Hindlimb muscle (tissue), 1 donor: ENCODE data around the gene CAMTA1. TPM values are rescaled to one million over a fixed set of nuclear protein-coding genes. Genes with fewer than 3 reads are reported as not detected.
"Not testable (repeated sequence)": the region's sequence is repeated elsewhere in the genome, so short reads cannot be mapped to it uniquely, and the experiment has no call there.

Experiments
- DNase-seq: peaks from one replicate; pipeline ENCODE4 v3.0.0-alpha.2; 2013
- polyA plus RNA-seq: library from polyadenylated mRNA; unstranded; fragments of 120-200 nt; gene quantifications from one replicate; pipeline ENCODE4 v1.2.1, GENCODE V29; 2013; ENCODE audit not compliant: insufficient read length

CAMTA1 gene
- polyA plus RNA-seq, 1 donor = 39.5 TPM

GRCh38 chr1:7399514-7400125 lies 614.4 kb downstream of the CAMTA1 start:
- no peak for DNase-seq

- DNase-seq = no peak
These were observed 615.3 kb downstream of the CAMTA1 start for GRCh38 chr1:7400566-7400965.

DNA sequence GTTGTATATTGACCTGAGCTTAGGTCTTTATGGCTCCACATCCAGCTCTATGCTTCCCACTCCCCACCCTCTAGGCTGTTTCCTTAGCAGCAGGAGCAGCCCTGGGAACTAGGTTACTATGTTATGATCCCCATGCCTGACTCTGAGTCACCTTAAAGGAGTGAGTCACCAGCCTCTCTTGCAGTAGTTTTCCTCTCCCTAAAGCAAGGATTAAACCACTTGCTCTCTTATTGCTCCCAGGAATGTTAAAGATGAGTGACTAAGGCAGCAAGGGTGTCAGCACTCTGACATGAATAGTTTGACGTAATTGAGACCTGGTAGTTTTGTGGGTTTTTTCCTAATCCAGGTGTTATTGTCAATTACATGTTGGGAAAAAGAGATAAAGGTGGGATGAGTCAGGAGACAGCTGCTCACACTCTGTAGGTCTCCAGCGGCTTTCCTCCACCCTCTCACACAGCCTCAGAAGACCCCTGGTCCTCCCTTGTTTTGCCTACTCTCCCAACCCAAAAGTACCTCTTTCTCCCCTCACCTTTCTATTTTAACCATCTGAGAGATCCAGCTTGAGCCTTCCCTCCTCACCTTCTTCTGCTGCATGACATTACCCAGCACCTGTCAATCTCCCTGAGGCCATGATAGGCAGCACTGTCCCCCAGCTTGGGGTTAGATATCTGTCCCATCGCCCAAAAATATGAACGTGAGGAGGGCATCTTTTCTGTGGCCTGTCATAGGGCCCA lies 616.7 kb downstream of the CAMTA1 start:
- DNase-seq = no peak

DNA sequence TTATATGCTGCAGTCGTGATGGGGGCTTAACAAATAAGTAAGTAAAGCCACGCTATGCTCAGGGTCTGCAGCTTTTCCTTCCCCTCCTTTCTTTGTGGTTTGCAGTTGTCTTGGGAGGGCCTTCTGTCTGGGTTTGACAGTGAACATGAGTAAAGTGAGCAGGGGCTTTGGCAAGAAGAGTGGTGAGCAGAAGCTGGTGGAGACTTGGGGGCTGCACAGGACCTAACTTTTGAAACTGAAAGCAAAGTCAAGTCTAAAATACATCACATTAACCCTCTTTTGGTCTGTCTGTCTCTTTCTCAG lies 617.2 kb downstream of the CAMTA1 start:
- DNase-seq = no peak

- DNase-seq = no peak
These were observed 618.2 kb downstream of the CAMTA1 start for GRCh38 chr1:7403265-7404045.

- DNase-seq = no peak
These were observed 618.9 kb downstream of the CAMTA1 start for GRCh38 chr1:7404046-7404742.

- no peak for DNase-seq
These were observed 620.7 kb downstream of the CAMTA1 start for GRCh38 chr1:7405844-7406500.

DNA sequence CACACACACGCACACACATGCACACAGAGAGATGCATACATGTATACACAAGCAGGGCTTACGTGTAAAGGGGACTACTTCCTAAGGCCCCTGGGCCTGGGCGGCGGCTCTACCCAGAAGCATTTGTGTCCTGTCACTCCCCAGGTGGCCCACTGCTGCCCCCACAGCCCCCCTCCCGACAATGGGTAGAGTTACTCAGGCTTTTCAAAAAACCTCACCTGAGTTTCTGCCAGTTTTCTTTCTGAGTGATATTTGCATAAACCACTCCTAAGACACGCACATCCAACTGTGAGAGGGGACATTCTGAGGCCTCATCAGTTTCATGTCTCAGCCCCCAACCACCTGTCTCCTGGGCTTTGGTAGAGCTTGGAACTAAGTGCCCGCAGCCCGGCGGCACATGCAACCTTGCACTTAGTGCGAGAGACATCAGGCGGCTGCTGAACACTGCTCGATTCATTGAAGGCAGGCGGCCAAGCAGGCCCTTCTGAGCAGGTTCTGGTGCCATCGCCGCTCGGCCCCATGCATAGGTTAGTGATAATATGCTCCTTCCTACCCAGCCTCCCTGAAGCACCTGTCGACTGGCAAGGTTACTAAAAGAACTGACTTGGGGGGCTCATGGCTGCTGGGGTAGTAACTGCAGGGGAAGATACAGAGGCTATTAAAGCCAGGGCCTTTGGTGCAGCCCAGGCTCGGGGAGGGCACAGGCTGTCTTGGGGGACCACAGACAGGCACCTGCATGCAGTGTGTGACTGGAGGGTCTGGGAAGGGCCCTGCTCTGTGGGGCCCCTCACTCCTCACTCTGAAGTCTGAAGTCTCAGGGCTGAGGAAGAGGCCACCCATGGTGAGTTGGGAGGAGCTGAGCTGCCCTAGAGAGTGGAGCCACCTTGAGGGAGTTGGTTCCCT lies 621.6 kb downstream of the CAMTA1 start:
- DNase-seq = no peak

DNA sequence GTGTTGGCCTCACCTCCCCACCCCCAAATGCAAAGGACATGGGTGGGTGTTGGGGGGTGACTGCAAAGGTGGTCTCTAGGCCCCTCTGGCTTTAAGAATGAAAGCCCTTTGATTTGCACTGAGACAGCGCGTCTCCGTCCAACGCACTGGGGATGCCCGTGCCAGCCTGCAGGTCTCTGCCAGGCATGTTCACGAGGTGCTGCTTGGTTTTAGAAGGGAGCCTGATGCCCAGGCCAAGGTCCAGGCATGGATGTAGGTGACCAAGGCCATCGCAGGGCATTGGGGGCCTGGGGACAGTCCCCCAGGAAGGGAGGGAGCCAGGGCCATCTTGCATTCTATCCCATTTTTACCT lies 622.3 kb downstream of the CAMTA1 start:
- DNase-seq = no peak

DNA sequence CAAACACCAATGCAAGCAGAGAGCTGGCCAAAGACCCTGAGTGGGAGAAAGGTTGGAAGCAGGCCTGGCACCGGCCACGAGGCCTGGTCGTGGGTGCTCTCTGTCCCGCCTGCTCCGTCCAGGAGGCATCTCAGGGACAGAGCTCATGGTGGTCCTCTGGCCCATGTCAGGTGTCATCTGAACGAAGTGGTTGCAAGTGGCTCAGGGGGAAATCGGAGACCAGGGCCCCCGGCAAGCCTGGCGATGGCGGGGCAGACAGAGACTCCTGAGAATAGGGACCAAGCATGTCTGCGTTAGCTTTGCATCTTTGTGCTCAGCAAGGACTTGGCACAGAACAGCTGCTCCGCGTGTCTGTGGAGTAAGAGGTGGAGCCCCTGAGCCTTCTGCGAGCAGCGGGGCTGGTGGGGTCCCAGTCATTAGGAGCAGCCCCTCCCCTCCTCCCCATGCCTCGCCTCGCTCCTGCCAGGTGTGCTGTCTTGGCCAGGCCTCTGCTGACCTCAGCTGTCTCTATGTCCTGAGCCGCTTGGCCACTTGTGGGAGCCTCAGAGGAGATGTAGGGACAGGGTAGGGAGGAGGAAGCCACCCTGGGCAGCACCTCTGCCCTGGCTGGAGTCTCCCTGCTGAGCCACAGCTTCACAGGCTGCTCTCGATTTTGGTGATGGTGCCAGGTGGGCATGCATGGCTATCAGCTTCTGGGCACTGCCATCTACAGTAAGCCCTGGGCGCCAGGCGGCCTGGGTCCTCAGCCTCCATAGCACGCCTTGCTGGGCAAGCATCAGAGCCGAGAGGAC lies 622.9 kb downstream of the CAMTA1 start:
- no peak for DNase-seq

GRCh38 chr1:7408771-7409150 lies 623.5 kb downstream of the CAMTA1 start:
- no peak for DNase-seq

- no peak for DNase-seq
These were observed 624.0 kb downstream of the CAMTA1 start for GRCh38 chr1:7409278-7409677.

DNA sequence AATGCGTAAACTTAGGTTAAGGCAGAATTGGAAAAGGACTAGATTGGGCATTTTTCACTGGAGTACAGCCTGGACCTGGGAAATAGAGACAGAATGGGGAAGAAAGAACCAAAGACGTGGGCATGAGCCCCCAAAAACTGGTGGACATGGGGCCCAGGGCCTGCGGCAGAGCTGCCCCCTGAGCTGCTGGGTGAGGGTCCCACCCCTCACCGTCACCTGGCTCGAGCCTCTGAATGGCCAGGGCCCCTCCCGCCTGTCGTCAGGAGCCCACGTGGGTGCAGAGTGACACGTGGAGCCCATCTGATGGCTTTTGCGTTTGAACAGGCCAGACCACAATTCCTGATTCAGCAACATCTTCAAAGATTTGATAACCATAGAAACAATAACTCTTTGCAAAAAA lies 624.9 kb downstream of the CAMTA1 start:
- DNase-seq = no peak

DNA sequence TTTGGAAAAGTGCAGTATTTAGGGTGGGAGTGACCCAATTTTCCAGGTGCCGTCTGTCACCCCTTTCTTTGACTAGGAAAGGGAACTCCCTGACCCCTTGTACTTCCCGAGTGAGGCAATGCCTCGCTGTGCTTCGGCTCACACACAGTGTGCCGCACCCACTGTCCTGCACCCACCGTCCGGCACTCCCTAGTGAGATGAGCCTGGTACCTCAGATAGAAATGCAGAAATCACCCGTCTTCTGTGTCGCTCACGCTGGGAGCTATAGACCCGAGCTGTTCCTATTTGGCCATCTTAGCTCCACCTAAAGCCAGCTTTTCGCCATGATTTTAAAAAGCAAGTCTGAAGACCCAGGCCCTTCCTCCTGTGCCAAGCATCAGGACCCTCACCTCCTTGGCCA lies 632.4 kb downstream of the CAMTA1 start:
- not testable (repeated sequence) for DNase-seq

DNA sequence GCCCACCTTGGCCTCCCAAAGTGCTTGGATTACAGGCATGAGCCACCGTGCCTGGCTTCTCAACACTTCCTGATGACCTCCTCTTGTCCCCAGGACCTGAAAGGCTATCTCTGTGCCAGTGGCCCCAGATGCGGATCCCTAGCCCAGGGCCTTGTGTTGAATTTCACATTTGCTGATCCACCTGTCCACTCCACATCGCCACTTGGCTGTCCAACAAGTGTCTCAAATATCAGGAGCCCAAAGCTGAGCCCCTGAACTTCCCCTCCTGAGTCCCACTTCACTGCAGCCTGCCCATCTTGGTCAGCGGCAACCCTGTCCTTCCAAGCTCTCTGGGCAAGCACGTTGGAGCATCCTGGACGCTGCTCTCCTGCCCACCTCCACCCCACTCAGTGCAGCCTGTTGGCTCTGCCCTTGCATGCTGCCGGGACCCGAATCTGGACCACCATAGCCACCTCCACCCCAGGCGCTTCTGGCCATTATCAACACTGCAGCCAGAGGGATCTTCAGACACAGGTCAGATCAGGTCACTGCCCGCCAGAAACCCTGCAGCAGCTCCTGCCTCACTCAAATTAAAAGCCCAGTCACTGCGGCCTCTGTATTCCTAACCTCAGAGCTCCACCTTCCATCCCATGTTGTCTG lies 633.3 kb downstream of the CAMTA1 start:
- no peak for DNase-seq

- no peak for DNase-seq
These were observed 634.8 kb downstream of the CAMTA1 start for GRCh38 chr1:7420098-7420445.

DNA sequence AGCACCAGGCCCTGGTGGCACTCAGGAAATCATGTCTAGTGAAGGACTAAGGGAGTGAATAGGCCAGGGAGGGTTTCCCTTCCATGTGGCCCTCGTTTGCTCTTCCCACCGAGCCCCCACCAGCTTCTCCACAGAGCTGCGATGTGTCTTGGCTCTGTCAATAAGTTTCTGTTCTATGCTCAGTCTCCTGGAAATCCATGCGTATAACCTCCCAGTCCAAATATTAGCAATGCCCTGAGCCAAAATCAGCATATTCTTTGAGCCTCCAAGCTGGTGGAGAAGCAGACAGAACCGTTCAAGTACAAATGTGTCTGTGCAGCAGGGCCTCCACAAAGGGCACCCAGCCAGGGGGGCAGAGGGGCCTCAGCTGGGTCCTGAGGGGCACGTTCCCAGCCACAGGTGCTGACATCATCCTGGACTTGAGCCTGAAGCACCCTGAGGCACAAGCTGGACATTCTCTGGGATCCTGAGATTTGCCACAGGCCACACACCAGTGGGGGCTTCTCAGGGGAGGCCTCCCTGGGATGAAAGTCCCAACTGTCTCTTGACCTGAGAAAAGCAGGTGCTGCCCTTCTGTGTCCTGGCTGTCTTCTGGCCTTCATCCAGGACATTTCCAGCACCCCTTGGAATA lies 635.3 kb downstream of the CAMTA1 start:
- DNase-seq = no peak

DNA sequence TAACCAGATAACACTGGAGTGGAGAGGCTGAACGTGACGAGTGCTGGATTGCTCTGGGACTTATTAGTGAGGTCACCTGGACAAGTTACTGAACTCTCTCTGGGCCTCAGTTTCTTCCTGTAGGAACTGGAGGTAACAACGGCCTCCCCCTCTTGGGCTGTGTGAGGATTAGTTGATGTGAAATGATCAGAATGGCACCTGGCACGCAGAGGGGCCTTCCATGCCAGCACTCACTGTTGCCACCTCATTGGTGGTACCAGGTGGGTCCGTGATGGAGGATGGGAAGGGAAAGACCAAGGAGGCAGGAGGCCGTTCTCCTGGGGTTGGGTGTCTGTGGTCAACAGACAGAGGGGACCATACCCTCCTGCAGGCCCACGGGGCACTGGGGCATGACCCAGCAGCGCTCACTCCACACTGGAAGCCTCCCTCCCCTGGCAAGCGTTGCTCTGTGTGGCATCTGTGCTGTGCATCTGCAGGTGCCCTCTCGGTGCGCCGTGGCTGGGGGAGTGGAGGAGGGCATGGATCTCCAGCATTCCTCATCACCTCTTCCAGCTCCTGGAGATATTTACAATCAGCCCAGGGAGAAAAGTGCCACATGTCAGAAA lies 636.3 kb downstream of the CAMTA1 start:
- DNase-seq = no peak

DNA sequence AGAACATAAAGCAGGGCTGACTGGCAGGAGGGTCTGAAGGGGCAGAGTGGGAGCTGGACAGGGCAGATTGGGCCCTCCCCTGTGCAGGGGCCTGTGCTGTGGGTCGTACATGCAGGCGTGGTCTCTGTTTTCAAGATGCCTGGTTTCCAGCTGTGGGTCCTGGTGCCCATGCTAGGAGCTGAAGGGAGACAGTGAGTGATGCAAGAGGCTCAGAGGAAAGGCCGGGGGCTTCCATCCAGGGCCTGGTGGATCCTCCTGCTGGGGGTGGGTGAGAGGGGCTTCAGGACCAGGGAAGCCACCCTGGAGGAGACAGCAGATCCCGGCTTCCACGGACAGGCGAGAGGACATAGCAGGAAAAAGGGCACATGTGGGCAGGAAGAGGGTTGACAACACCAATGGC lies 636.8 kb downstream of the CAMTA1 start:
- no peak for DNase-seq

DNA sequence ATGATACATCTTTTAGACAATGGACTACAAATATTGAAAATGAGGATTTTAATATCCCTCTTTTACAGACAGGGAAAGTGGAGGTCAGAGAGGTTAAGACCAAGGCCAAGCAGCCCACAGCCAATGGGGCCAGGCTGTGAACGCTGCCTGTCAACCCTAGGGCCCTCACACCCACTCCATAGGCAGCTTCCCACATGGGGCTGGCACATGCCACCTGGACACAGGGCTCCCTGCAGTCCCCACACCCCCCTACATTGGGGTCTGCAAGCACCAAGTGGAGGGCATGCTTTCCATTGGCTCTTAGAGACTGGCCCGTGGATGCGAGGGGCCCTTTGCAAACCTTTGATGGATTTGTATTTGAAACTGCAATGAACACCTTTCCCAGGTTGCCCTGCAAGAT lies 637.3 kb downstream of the CAMTA1 start:
- DNase-seq = no peak
